Measurements from ENCODE around the gene SOX12. TPM values are rescaled to one million over a fixed set of nuclear protein-coding genes. Genes with fewer than 3 reads are reported as not detected.
A peak's percentile ranks its signal among the peaks of the same experiment; 100 is the strongest.

The SOX12 gene
- total RNA-seq, 3 donors from 2014 or later = 3.9 to 8.5 (median 6.4) TPM

GRCh38 chr20:356745-357144 lies 31.4 kb downstream of the SOX12 start:
- ATAC-seq (no peak), DNase-seq (no peak)
- peaks cover 4% of the 10 kb centered on the region for H3K4me1 Mint-ChIP-seq (ENCODE audit: low read depth)
- no peaks in the 10 kb centered on the region for H3K27me3 Mint-ChIP-seq (ENCODE audit: low read depth)
- no peaks in the 10 kb centered on the region for H3K9me3 Mint-ChIP-seq
- H3K4me3 Mint-ChIP-seq = no peak overlapping the region
- H3K36me3 Mint-ChIP-seq (ENCODE audit: insufficient read depth) = no peaks in the 10 kb centered on the region

GRCh38 chr20:358891-359555 lies 33.7 kb downstream of the SOX12 start:
- H3K9me3 Mint-ChIP-seq = no peaks in the 10 kb centered on the region
- DNase-seq (no peak), ATAC-seq (no peak)
- H3K4me3 Mint-ChIP-seq = no peak overlapping the region
- no peaks in the 10 kb centered on the region for H3K36me3 Mint-ChIP-seq (ENCODE audit: insufficient read depth)
- no peaks in the 10 kb centered on the region for H3K27me3 Mint-ChIP-seq (ENCODE audit: low read depth)
- peaks cover 8% of the 10 kb centered on the region for H3K4me1 Mint-ChIP-seq (ENCODE audit: low read depth)

- H3K4me3 Mint-ChIP-seq = no peak overlapping the region
- H3K9me3 Mint-ChIP-seq = no peaks in the 10 kb centered on the region
- no peak for ATAC-seq
- no peak for DNase-seq
- H3K27me3 Mint-ChIP-seq (ENCODE audit: low read depth) = no peaks in the 10 kb centered on the region
- H3K4me1 Mint-ChIP-seq (ENCODE audit: low read depth) = peaks cover 26% of the 10 kb centered on the region
- H3K36me3 Mint-ChIP-seq (ENCODE audit: insufficient read depth) = no peaks in the 10 kb centered on the region
Measured at GRCh38 chr20:361561-361960, 36.2 kb downstream of the SOX12 start.

GRCh38 chr20:362271-363254 lies 37.2 kb downstream of the SOX12 start:
- peak overlapping the region; percentile 12 for H3K4me3 Mint-ChIP-seq
- DNase-seq (no peak), ATAC-seq (peak in 1 of 2 donors; percentile 18)
- peaks cover 30% of the 10 kb centered on the region for H3K4me1 Mint-ChIP-seq (ENCODE audit: low read depth)
- no peaks in the 10 kb centered on the region for H3K27me3 Mint-ChIP-seq (ENCODE audit: low read depth)
- no peaks in the 10 kb centered on the region for H3K9me3 Mint-ChIP-seq
- no peaks in the 10 kb centered on the region for H3K36me3 Mint-ChIP-seq (ENCODE audit: insufficient read depth)

- H3K4me3 Mint-ChIP-seq = no peak overlapping the region
Measured at GRCh38 chr20:363319-364078, 38.1 kb downstream of the SOX12 start.

GRCh38 chr20:364905-365794 lies 39.8 kb downstream of the SOX12 start:
- Mint-ChIP-seq H3K9me3 (no peaks in the 10 kb centered on the region), H3K4me1 (ENCODE audit: low read depth) (peaks cover 30% of the 10 kb centered on the region), H3K27me3 (ENCODE audit: low read depth) (peaks cover 2% of the 10 kb centered on the region), H3K36me3 (ENCODE audit: insufficient read depth) (no peaks in the 10 kb centered on the region), H3K4me3 (no peak overlapping the region)
- ATAC-seq (peak in 1 of 2 donors; percentile 43), DNase-seq (no peak)

More at GRCh38 chr20:363319-364078, 38.1 kb downstream of the SOX12 start:
- DNase-seq = no peak
- no peak for ATAC-seq
- H3K27me3 Mint-ChIP-seq (ENCODE audit: low read depth) = no peaks in the 10 kb centered on the region
- peaks cover 30% of the 10 kb centered on the region for H3K4me1 Mint-ChIP-seq (ENCODE audit: low read depth)
- no peaks in the 10 kb centered on the region for H3K9me3 Mint-ChIP-seq
- no peaks in the 10 kb centered on the region for H3K36me3 Mint-ChIP-seq (ENCODE audit: insufficient read depth)

- no peak overlapping the region for H3K4me3 Mint-ChIP-seq
- peaks cover 2% of the 10 kb centered on the region for H3K27me3 Mint-ChIP-seq (ENCODE audit: low read depth)
- H3K9me3 Mint-ChIP-seq = no peaks in the 10 kb centered on the region
- H3K4me1 Mint-ChIP-seq (ENCODE audit: low read depth) = peaks cover 30% of the 10 kb centered on the region
- DNase-seq = no peak
- no peaks in the 10 kb centered on the region for H3K36me3 Mint-ChIP-seq (ENCODE audit: insufficient read depth)
- no peak for ATAC-seq
Measured at GRCh38 chr20:366041-366718, 40.8 kb downstream of the SOX12 start.

GRCh38 chr20:366719-367485 lies 41.5 kb downstream of the SOX12 start:
- no peak for ATAC-seq
- H3K4me3 Mint-ChIP-seq = no peak overlapping the region
- DNase-seq = no peak
- no peaks in the 10 kb centered on the region for H3K9me3 Mint-ChIP-seq
- no peaks in the 10 kb centered on the region for H3K36me3 Mint-ChIP-seq (ENCODE audit: insufficient read depth)
- H3K27me3 Mint-ChIP-seq (ENCODE audit: low read depth) = peaks cover 2% of the 10 kb centered on the region
- peaks cover 32% of the 10 kb centered on the region for H3K4me1 Mint-ChIP-seq (ENCODE audit: low read depth)

- DNase-seq = no peak
- Mint-ChIP-seq H3K27me3 (ENCODE audit: low read depth) (peaks cover 2% of the 10 kb centered on the region), H3K36me3 (ENCODE audit: insufficient read depth) (no peaks in the 10 kb centered on the region), H3K9me3 (no peaks in the 10 kb centered on the region), H3K4me1 (ENCODE audit: low read depth) (peaks cover 33% of the 10 kb centered on the region), H3K4me3 (no peak overlapping the region)
- ATAC-seq = no peak
Measured at GRCh38 chr20:367486-367887, 42.1 kb downstream of the SOX12 start.

GRCh38 chr20:368915-369314 lies 43.6 kb downstream of the SOX12 start:
- Mint-ChIP-seq H3K4me3 (no peak overlapping the region), H3K4me1 (ENCODE audit: low read depth) (peaks cover 33% of the 10 kb centered on the region), H3K9me3 (no peaks in the 10 kb centered on the region), H3K36me3 (ENCODE audit: insufficient read depth) (no peaks in the 10 kb centered on the region), H3K27me3 (ENCODE audit: low read depth) (peaks cover 2% of the 10 kb centered on the region)
- ATAC-seq = no peak
- no peak for DNase-seq

- ATAC-seq (no peak), DNase-seq (no peak)
- peaks cover 2% of the 10 kb centered on the region for H3K27me3 Mint-ChIP-seq (ENCODE audit: low read depth)
- H3K9me3 Mint-ChIP-seq = no peaks in the 10 kb centered on the region
- no peaks in the 10 kb centered on the region for H3K36me3 Mint-ChIP-seq (ENCODE audit: insufficient read depth)
- no peak overlapping the region for H3K4me3 Mint-ChIP-seq
- peaks cover 27% of the 10 kb centered on the region for H3K4me1 Mint-ChIP-seq (ENCODE audit: low read depth)
Measured at GRCh38 chr20:370151-370600, 44.8 kb downstream of the SOX12 start.

- H3K4me3 Mint-ChIP-seq = no peak overlapping the region
- H3K9me3 Mint-ChIP-seq = no peaks in the 10 kb centered on the region
- H3K27me3 Mint-ChIP-seq (ENCODE audit: low read depth) = peaks cover 2% of the 10 kb centered on the region
- no peaks in the 10 kb centered on the region for H3K36me3 Mint-ChIP-seq (ENCODE audit: insufficient read depth)
- ATAC-seq (no peak), DNase-seq (no peak)
- peaks cover 19% of the 10 kb centered on the region for H3K4me1 Mint-ChIP-seq (ENCODE audit: low read depth)
Measured at GRCh38 chr20:370977-371754, 45.8 kb downstream of the SOX12 start.

All from activated T-cell treated with anti-CD3 and anti-CD28 coated beads, Interleukin-2, amount 50 U/mL, for 4 hours (primary cell).